Adrenal gland (tissue), 5 donors: ENCODE data around the gene VTN.

ENCODE experiments used
- CTCF ChIP-seq, 6 experiments: fragments of 450-650 bp in 4 of 6; fragments of 200-600 bp in 2 of 6; sonication (generic) in 1 of 6; IDR thresholded peaks; 1 replicate in 5 of 6; 2 replicates in 1 of 6; pipeline versions ENCODE4 v1.5.1 to v1.8.0; 2016 to 2021; ENCODE audit warnings: antibody characterized with exemption in 6 of 6, mild to moderate bottlenecking in 2 of 6, moderate library complexity in 1 of 6
- POLR2A ChIP-seq, 2 donors: fragments of 450-650 bp; IDR thresholded peaks; one replicate each; pipeline ENCODE4 v1.6.1; 2017; ENCODE audit warnings: antibody characterized with exemption in 2 of 2, mild to moderate bottlenecking in 2 of 2, moderate library complexity in 1 of 2
- donor health status: DM: no; HTN: no; CAD: no.

GRCh38 chr17:28407974-28408306 is 37.8 kb upstream of the VTN start:
- no peak for TF ChIP-seq CTCF (IDR thresholded peaks at IDR 0.05)
- no peak for TF ChIP-seq POLR2A (IDR thresholded peaks at IDR 0.05)
